GM20000 (cell line): Measurements from ENCODE around the gene POTEF.
"Not testable (repeated sequence)": the region's sequence is repeated elsewhere in the genome, so short reads cannot be mapped to it uniquely, and the experiment has no call there.

Source experiments
- DNase-seq: peaks from one replicate; pipeline ENCODE4 v3.0.0; 2012; ENCODE audit warnings: low spot score
- CTCF ChIP-seq: IDR thresholded peaks from 2 replicates; pipeline ENCODE4 v1.5.1; 2012; ENCODE audit warnings: mild to moderate bottlenecking, control low read depth; ENCODE audit errors: extremely low read depth, missing control alignments

POTEF gene

DNA sequence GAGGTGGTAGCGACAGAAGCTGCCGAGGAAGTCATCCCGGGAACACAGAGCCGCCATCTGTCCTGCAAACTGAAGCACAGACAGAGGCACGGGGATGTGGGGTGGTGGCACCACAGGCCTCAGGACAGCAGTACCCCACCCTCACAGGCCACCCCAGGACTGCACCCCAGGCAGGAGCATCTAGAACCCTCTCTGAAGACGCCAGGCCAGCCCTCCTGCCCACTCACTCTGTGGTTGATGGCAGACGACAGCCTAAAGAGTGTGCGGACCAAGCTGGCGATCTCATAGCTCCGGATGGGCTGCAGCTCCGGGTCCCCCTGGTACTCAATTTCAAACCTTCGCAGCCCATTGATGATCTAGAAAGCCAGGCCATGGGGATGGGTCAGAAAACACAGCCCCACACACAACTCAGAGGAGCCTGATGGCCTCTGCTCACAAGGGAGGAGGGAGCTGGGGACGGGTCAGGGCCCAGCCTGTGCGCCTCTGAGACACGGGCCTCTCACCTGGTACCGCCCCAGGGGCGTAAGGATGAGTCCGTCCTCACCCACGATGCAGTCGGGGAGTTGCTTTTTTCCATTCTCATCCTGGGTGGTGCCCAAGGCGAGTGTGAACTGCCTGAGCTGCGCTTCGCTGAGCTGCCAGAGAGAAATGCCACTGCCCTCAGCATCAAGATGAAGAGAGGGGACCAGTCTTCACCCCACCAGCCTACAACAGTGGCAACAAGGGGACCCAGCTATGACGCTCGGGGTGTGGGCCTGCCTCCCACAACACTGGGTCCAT lies 24.0 kb upstream of the POTEF start:
- TF ChIP-seq CTCF, result no peak
- no peak for DNase-seq

DNA sequence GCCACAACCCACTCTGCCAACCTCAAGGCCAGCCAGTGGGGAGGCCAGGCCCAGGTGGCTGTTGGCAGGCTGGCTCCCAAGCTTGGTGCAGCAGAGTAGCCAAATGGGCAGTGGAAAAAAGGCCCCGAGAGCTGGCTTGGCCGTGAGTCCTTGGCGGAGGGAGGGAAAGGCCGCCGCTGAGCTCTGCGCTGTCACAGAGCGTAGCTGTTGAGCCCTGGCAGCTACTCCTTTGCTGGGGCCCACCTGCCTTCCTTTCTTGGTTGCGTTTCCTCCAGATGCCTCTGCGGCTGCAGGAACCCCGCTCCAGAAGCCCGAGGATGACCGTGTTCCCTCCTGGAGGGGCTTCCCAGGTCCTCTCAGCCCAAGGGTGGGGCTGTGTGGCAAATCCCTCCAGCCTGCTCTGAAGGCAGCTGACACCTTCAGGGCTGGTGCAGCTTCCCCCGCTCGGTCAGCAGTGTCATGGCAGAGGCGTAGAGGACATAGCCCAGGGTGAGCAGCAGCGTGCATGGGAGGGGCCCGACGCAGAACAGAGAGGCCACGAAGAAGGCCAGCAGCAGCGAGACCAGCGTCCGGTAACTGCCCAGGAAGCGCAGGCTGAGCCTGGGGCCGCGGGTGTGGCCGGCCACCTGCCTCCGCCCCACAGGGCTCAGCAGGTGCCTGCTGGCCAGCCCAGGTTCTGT lies 23.3 kb upstream of the POTEF start:
- not testable (repeated sequence) for DNase-seq

DNA sequence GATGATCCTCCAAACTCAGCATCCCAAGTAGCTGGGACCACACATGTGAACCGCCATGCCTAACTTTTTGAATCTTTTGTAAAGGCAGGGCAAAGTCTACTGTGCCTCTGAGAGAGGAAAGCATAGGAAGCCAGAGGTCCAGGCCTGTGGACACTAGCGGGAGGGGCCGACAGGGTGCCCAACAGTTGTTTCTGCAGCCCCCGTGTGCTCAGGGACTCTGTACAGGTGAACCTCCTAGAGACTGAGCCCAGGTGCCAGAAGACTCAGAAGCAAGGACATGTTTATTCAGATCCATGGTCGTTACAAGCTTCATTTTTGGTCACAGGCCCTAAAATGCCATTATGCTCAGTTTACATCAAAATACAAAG lies 22.1 kb upstream of the POTEF start:
- DNase-seq, result not testable (repeated sequence)

DNA sequence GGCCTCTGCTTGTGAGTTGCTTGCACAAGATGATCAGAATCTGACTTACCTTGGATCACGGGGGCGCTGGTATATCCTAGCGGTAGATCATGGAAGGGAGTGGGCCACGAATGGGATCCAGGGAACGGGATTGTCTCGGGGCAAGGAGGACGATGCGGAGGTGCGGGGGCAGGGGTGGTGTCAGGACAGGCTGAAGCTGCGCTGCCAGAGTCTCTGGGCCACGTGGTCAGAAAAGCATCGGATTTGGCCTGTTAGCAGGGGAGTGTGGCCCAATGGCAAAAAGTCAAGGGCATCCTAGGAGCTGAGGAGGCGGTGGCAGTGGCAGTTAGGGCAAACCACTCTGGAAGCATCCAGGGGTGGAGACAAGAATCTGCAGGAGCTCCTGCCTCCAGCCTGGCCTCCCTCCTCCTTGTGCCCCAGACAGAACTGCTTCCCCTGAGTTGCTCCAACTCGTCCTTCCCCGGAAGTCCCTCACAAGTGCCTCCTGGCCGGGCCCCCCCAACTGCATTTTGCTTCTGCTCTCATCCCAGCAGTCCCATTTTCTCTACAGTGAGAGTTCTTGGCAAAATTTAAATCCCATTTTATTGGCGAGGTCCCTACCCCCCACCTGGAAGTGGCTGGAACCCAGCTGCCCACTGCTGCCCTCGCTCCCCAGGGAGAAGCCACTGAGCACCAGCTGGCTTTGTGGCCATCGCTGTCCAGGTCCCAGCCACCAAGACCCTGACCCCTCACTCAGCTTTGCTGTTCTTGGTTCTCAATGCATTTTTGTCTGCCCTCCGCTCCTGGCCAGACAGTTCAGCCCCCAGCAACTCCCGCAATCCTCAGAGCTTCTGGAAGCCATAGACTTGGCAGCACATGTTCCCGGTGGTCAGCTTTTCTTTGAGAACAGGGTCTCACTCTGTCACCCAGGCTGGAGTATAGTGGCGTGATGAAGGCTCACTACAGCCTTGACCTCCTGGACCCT lies 21.4 kb upstream of the POTEF start:
- TF ChIP-seq CTCF, result no peak
- DNase-seq, result no peak

DNA sequence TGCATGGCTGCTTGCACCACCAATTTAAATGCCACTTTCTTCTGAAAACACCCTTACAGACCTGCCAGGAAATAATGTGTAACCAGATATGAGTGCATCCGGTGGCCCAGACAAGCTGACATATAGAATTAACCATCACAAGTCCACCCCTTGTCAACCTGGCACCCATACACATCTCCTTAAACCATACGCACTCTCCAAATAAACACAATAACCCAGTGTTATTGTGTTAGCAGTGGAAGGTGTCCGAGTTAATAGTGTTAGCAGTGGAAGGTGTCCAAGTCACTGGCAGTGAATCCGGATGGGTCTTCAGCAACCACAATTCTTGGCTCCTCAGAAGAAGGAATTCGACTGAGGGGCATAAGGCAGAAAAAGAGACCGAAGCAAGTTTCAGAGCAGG lies 19.5 kb upstream of the POTEF start:
- not testable (repeated sequence) for DNase-seq

GRCh38 chr2:130145006-130145414 lies 16.0 kb upstream of the POTEF start, which contains the start of gene CCDC74B:
Gene CCDC74B (minus strand): TSS chr2:130145112. CDS start chr2:130144996, 116 bp downstream.
- not testable (repeated sequence) for DNase-seq

DNA sequence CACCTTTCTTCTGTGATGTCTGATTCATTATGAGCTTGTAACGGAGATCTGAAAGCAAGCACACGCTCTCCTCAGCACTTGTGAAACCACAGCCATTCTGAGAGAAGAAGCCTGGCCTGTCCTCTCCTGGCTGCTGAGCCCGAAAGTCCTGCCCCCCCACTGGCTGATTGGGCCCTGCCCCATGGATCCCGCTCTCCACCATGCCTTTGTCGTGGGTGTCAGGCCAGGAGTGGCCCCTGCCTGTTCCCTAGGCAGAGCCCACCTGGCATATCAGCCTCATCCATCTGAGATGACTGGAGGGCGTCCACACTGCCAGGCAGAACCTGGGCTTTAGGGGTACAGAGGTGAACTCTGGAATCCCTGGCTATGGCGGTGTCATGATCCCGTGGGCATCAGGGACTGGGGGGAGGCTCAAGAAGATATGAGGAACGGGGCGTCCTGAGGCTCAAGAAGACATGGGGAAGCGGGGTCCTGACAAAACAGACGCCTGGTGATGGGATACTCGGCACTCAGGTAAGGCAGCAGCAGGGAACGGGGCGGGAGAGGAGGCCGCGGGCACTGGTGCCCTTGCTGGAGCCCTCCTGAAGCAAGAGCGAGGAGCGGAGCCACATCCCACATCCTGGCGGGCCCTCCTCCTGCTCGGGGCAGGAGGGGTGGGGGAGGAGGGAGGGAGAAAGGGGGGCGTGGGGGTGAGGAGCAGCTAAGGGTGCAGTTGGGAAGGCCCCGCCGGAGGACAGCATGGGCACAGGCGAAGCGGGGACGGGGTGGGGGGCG lies 14.4 kb upstream of the POTEF start:
- not testable (repeated sequence) for DNase-seq

DNA sequence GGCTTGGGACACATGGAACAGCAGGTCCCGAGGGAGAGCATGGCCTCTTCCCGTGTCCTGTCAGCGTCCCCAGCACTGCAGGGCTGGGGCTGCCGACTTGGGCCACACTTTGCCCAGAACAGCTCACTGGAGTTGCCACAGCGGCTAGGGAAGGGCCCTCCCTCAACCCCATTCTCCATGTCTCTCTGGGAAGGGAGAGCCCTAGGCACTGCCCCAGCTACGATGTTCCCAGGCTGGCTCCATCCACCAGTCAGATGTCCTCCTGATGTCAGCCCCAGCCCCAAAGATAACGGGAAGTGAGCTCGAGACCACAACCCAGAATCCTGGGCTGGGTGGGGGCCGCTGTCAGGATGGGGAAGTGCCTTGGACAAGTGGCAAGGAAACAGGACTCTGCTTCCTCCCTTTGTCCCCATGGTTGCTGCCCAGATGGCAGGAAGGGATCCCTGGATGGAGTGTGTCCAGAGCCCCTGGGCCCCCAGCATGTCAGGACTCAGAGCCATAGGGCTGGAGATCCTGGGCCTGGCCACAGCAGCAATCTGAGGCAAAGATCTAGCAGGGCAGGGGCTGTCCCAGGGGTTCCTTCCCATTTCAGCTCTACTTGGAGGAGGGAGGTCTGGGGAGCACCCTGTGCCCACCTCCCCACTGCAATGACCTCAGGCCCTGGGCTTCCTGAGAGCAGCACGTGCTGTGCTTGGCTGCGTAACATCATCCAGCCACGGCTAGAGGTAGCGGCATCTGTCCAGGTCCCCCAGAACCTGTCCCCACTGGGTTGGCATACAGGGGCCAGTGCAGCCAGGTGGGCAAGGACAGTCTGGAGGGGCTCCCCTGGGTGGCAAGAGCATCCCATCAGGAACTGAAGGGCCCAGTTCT lies 13.6 kb upstream of the POTEF start:
- not testable (repeated sequence) for DNase-seq

- DNase-seq, result not testable (repeated sequence)
Observed at GRCh38 chr2:130141645-130142370, 12.8 kb upstream of the POTEF start.

- DNase-seq, result not testable (repeated sequence)
Observed at GRCh38 chr2:130141002-130141401, 12.0 kb upstream of the POTEF start.

DNA sequence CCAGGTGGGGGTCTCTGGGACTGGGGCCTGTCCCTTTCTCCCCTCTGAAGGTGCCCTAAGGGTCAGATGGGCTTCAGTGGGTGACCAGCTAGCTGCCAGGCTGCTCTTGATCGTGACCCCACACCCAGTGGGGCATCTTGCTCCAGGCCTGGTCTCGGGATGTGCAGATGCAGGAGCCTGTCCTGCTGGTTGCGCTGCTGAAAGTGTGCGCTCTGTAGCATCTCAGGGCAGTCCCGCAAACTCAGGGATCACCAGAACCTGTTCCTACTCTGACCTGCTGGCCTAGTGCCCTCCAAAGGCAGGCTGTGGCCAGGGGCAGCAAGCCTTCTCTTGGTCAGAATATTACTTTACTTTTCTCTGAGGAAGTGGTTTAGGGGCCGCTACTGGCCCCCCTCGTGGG lies 11.5 kb upstream of the POTEF start:
- DNase-seq, result not testable (repeated sequence)

DNA sequence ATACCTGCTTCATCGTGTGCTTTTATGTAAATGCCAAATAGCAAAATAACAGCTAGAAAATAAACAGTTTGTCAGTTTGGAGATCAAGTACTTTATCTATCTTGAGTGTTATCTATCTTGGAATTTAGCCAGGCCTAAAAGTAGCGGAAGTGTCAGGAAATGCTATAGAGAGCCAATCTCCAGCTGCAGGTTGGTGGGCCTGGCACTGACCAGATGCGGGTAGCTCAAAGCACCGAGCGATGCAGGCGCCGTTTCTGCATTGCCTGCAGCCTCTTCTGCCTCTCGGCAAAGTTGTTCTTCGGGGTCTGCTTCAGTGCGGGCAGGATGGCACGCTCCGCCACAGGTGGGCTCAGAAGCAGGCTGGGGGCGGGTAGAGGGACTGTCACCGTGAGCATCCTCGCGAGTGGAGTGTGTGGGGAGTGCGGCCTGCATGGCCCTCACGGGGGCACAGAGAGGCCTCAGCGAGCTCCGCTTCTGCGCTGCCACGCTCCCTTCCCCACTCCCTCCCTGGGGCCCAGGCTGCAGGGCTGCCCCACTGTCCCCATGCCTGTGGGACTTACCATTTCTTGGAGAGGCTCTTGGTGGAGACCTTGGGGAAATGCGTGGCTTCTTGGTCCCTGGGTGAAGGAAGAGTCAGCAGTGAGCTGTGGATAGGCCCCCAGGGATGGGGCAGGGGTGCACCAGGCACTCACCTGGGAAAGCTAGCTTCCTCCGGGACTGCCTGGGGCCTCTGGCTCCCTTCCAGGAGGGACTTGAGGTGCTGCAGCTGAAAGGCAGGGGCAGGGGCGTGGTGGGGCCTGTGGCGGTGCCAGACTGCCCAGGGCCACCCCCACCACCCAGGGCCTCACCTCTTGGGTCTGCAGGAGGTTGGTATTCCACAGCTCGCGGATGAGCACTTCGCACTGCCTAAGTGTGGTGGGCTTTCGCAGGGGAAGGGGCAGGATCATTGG lies 10.6 kb upstream of the POTEF start:
- DNase-seq, result not testable (repeated sequence)

DNA sequence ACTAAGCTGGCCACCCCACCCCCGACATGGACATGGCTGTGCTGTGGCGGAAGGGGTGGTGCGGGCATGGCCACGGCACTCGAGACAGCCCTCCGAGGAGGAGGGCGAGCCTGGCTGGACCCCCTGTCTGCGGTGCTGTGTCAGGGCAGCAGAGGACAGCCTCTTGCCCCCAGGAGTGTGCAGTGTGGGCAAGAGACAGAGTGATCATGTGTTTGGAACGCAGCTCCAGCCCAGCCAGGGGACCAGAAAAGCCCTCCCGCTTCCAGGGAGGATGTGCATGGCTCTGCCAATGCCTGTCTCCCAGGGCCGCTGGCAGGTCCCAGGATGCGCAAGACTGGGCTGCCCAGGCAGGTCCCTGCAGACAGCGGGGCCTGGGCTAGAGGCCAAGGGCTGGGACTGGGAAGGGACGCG lies 9.8 kb upstream of the POTEF start:
- not testable (repeated sequence) for DNase-seq

DNA sequence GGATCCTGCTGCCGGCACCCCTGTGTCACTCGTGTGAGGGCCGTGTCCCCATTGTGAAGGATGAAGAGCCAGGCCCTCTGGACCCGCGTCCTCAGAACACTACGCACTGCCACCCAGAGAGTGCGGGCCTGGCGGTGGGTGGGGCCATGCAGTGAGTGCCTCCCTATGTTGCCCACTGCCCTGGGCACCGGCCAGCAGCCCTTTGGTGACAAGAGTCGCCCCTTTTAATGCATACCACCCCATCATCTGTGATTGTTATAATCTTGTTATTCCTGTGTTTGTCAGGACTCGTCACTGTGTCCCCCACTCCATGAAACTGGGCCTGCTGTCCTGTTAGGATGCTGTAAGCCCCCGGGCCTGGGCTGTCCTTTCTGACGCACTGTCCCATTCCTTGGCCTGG lies 9.3 kb upstream of the POTEF start:
- not testable (repeated sequence) for DNase-seq

GRCh38 chr2:130137118-130137517 lies 8.1 kb upstream of the POTEF start:
- DNase-seq, result not testable (repeated sequence)
